Epithelial cell of esophagus (primary cell): ENCODE data around the gene NR3C2.

Experiments used
- DNase-seq: peaks from one replicate; pipeline ENCODE4 v3.0.0; 2010; ENCODE audit warnings: low read depth
- H3K4me3 ChIP-seq: 2 replicates; pipeline ENCODE4 v1.5.1; 2011; ENCODE audit warnings: mild to moderate bottlenecking, low read length, control low read depth
- CTCF ChIP-seq: IDR thresholded peaks from 2 replicates; pipeline ENCODE4 v1.5.1; 2011; ENCODE audit warnings: low read depth, mild to moderate bottlenecking, low read length, control low read depth, inconsistent platforms; ENCODE audit not compliant: insufficient read depth; ENCODE audit errors: missing control alignments

Gene NR3C2

DNA sequence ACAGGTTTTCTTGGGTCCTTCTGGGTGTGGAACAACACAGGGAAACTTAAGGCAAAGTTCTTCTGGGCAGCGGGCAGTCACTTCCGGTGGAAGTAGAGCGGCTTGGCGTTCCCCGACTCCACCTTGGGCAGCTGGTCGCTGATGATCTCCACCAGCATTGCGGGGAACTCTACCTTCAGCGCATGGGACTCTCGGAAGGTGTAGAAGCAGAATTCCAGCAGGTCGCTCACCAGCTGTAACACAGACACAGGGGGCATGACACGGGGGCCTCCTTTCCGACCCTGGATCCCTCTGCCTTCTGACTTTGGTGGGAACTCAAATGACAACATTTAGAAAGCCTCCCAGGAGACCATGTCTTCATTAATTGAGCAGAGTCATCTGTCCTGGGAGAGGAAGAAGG lies 360.9 kb downstream of the NR3C2 start:
- no peak for TF ChIP-seq CTCF
- no peak overlapping the region for H3K4me3 ChIP-seq
- no peak for DNase-seq

DNA sequence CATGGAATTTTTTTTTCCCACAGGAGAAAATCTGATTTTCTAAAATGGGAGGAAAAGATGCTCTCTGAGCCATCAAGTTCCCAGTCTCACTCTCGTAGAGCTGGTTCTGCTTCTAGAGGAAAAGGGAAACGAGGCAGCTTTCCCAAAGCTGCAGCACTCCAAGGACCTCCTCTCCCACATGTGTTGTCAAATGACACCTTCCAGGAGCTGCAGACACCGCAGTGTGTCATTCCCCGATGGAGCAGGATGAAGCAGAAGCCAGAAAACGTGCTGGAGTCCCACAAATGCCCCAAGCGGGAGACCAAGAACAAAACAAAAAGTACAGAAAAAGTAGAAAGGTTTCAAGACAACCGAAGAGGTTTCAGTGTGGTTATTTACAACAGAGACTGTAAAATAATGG lies 362.3 kb downstream of the NR3C2 start:
- H3K4me3 ChIP-seq: no peak overlapping the region
- no peak for TF ChIP-seq CTCF
- no peak for DNase-seq

DNA sequence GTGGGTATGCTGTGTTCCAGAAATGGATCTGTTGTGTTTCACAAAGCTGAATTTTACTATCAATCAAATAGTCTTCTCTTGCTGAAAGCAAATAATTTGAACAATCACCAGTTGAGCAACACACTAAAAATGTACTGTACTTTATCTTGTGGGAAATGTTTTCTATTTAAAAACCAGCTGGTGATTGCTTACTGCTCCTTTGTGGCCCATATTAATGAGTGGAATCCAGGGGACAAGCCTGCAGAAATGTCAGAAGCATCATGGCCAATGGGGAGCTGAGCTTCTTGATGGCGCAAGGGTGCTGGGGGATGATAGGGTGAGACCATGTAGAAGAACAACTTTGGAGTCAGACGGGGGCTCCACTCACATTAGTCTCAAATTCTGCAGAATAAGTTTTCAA lies 364.2 kb downstream of the NR3C2 start:
- no peak overlapping the region for H3K4me3 ChIP-seq
- no peak for TF ChIP-seq CTCF
- no peak for DNase-seq

GRCh38 chr4:148077581-148077980 lies 364.6 kb downstream of the NR3C2 start:
- H3K4me3 ChIP-seq: no peak overlapping the region
- TF ChIP-seq CTCF: no peak

GRCh38 chr4:148076964-148077363 lies 365.2 kb downstream of the NR3C2 start:
- H3K4me3 ChIP-seq: no peak overlapping the region
- no peak for TF ChIP-seq CTCF
- DNase-seq: no peak

More at GRCh38 chr4:148077581-148077980, 364.6 kb downstream of the NR3C2 start:
- no peak for DNase-seq

DNA sequence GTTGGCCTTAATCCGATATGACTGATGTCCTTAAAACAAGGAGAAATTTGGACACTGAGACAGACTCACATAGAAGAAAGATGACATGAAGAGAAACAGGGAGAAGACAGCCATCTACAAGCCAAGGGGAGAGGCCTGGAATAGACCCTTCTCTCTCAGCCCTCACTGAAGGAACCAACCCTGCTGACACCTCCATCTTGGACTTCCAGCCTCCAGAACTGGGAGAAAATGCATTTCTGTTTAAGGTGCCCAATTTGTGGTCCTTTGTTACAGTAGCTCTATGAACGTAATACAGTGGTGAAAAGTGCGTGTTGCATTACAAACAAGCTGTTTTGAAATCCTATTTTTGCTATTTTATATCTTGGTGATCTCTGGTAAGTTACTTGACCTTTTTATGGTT lies 366.8 kb downstream of the NR3C2 start:
- DNase-seq: no peak
- no peak for TF ChIP-seq CTCF
- H3K4me3 ChIP-seq: no peak overlapping the region

- H3K4me3 ChIP-seq: no peak overlapping the region
- DNase-seq: no peak
- no peak for TF ChIP-seq CTCF
Observed at GRCh38 chr4:148074462-148074861, 367.8 kb downstream of the NR3C2 start.
